Neural progenitor cell (in vitro differentiated cells): ENCODE data around the gene RAD51B.

Source experiments
- CTCF ChIP-seq: fragments of 200-600 bp; sonication (generic); IDR thresholded peaks from 2 replicates; pipeline ENCODE4 v1.5.1; 2017; ENCODE audit warnings: antibody characterized with exemption, mild to moderate bottlenecking
- EZH2 ChIP-seq: fragments of 200-600 bp; sonication (generic); IDR thresholded peaks from 2 replicates; pipeline ENCODE4 v1.6.1; 2017; ENCODE audit warnings: antibody characterized with exemption, mild to moderate bottlenecking, moderate library complexity

DNA sequence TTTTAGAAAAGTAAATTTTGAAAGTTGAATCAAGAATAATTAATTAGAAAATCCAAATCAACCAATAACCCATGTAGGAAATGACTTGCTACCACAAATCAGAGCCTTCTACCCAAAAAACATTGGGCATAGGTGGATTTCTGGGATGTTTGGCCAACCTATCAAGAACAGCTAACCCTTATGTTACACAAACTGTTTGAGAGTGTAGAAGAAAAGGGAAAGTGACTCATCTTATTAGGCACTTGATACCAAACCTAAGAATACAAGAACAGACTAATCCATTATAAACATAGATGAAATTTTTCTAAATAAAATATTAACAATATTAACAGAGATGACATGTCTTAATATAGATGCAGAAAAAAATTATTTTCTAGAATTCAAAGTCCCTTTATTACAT, 712.9 kb downstream of the RAD51B start:
- TF ChIP-seq EZH2 = no peak
- no peak for TF ChIP-seq CTCF
